ENCODE measurements around the gene KPNB1.

KPNB1 gene

GRCh38 chr17:47698749-47699535, 49.2 kb downstream of the KPNB1 start:
- peak; percentile 48 for DNase-seq

- DNase-seq, result no peak
Observed at GRCh38 chr17:47699536-47699840, 49.8 kb downstream of the KPNB1 start.

DNA sequence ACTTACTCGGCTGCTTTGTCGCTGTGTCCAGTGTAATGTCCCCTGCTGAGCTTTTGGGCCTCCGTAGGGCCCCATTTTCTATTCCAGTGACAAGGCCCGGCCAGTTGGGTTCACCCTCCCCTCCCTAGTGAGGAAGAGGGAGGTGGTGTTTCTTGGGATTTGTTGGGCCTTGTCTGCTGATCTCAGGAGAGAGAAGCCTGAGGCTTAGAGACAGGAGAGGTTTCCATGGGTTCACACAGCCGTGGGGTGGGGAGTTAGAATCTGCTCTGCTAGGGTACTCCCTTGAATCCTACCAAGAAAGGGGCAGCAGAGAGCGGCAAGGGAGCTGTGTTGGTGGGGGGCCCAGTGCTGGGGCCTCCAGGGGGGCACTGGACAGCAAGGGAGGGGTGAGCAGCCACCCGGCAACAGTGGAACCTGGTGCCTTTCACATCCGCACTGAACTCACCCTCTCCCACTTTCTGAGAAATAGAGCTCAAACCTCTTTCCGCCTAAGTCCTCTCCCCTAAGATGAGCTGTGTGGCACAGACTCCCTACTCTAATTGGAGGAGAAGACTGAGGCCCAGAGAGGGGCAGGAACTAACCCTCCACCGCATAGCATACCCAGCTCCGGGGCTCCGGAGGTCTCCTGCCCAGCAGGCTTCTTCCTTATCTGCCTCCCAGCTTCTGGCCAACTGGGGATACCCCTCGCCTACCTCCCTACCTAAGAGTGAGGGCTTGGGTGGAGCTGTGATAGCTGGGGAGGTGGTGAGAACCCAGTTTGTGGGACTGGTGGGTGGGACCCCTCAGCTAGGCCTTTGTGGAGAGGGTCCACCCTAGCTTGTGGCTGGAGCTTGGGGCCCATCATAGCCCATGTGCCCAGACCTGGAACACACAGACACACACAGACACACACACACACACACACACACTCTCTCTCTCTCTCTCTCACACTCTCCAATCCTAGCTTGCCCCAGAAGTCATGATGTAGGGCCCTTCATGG, 51.0 kb downstream of the KPNB1 start:
- no peak for DNase-seq

- no peak for DNase-seq
Observed at GRCh38 chr17:47701608-47702007, 51.9 kb downstream of the KPNB1 start.

DNA sequence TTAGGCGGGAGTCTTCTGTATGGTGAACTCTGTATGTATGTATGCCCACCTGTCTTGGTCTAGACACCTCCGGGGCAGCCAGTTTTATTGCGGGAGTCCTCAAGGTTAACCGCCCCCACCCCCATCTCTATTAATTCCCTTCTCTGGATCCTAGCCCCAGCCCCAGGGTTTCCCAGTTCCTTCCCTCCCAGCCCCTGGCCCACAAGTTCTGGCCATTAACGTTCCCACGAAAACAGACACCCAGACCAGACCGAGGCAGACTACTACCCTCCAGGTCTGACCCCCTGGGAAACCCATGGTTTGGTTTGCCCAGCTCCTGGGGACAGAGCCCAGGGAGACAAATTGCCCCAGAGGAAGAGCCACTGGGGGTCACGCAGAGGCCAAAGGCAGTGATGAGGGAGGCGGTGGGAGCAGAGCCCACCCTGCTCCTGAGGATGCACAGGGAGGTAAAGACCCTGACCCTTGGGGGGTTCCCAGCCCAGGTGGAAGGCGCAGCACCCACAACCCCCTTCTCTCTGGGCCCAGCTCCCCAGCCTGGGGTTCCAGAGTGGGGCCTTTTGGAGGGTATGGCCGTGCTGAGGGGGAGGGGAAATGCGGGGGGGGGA, 52.8 kb downstream of the KPNB1 start:
- DNase-seq, result no peak

- DNase-seq, result no peak
Observed at GRCh38 chr17:47703191-47703591, 53.5 kb downstream of the KPNB1 start.

GRCh38 chr17:47703671-47704070, 54.0 kb downstream of the KPNB1 start:
- no peak for DNase-seq

GRCh38 chr17:47704116-47704515, 54.4 kb downstream of the KPNB1 start:
- no peak for DNase-seq

GRCh38 chr17:47704736-47705135, 55.0 kb downstream of the KPNB1 start:
- DNase-seq, result no peak

DNA sequence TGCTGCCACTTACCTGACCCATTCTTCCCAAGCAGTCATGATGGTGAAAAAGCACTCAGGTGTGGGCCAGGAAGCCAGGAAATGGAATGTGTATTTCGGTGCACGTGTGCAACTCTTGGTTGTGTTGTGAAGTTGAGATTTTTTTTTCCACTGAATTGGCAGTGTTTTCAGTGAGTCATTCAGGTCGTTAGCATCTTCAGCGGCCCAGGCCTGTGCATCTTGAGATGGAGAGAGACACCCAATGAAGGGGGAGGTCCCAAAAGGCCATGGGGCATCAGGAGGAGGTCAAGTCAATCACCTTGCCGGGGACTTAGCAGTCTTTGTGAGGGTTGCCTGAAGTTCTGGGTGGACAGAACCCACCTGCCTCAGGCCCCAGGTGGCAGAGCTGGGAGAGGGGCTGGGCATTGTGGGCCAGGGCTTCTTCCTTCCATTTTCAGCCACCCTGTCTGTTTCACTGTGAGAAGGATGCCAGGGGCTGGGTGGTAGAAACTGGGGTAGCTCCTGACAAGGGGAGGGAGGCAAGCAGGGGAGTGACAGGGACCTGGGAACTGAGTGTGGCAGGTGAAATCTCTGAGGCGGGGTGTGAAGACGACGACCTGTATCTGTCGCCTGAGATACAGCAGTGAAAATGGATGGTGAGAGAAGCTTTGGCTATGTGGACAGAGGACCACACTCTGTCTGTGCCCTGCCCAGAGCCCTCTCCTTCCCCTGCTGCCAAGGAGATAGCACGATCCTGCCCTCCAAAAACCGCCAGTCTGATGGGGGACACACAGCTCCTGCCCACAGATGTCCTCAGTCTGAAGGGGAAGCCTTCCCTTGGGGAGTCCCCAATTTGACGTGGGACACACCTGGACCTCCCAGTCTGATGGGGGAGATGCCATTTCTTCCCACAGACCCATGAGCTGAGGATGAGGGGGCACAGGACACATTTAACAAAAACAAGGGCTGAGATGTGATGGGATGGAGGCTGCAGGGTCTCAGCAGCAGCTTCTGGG, 56.1 kb downstream of the KPNB1 start:
- DNase-seq, result no peak

GRCh38 chr17:47707056-47707804, 57.5 kb downstream of the KPNB1 start:
- no peak for DNase-seq

DNA sequence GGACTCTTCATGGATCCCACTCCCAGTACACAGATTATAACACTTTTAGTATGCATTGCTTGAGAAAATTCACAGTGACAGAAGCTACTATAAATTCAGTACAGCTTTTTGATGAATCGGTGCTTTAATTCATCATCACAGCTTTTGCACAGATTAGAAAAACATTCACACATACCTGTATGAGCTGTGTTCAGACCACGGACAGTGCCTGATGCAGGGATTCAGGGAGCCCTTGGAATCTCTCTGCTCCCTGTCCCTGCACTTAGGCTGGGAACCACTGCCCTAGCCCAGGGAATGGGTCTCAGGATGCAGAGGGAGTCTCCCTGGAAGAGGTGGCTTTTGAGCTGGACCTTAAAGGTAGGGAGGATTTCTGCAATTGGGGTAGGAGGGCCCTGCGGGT, 58.2 kb downstream of the KPNB1 start:
- no peak for DNase-seq

DNA sequence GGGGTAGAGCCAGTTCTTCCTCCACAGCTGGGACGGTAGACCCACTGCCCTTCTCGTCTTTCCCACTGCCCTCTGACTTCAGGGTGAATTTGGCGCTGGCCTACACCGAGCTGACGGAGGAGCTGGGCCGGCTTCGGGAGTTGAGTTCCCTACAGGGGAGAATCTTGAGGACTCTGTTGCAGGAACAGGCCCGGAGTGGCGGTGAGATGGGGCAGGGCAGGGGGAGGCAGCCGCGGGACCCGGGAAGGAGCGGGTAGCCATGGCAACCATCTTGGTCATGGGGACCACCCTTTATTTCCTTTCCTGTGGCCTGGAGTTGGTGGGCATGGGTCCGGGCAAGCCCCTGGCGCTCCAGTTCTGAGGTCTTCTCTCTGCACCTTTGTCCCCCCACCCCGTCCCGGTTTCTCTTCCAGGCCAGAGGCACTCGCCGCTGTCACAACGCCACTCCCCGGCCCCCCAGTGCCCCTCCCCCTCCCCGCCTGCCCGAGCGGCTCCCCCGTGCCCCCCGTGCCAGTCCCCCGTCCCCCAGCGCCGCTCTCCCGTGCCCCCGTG, 58.7 kb downstream of the KPNB1 start:
- DNase-seq, result no peak

- DNase-seq, result no peak
Observed at GRCh38 chr17:47708864-47709541, 59.3 kb downstream of the KPNB1 start.

DNA sequence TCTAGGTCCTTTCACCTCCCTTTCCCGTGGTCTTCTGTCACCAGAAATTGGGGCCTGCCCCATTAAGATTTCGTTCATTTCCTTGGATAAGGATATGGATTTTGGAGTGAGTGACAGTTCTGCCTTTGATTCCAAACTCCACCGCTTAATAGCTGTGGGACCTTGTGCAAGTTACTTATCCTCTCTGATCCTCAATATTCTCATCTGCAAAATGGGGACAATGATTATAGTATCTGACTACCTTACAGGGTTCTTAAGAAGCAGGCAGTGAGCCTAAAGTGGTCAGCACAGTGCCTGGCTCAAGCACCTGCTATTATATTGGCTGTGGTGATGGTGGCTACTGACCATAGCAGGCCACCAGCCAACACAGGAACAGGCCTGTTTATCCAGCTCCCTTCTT, 59.9 kb downstream of the KPNB1 start:
- DNase-seq, result no peak

- no peak for DNase-seq
Observed at GRCh38 chr17:47711366-47712099, 61.8 kb downstream of the KPNB1 start.

GRCh38 chr17:47712330-47713023, 62.8 kb downstream of the KPNB1 start:
- no peak for DNase-seq

DNA sequence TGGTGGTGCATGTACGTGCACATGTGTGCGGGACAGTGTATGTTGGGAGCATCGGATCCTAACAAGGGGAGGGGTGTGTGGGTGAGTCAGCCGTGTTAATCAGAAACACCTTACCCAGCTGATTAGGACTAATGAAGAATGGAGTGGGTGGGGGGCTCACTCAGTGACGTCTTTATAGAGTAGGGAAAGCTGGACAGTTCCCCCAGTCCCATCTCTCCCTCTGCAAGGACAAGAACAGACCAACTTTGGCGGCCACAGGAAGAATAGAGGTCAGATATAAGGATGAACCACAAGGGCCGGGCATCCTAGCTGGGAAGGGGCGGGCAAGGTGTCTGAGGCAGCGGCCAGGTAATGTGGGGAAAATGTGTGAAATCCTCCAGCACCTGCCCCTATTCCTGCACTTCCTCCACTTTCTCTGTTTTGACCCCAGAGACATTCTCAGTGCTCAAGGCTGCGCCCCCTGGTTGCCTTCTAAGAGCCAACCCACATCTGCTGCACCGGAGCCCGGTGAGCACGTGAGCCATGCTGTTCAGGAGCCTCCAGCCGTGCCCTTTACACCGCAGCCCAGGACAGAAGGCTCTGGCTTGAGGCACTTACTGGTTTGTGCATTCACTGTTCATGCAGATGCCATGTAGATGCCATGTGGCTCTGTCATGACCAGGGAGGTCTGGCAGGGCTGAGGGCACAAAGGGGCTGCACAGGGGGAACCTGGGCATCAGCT, 64.4 kb downstream of the KPNB1 start:
- DNase-seq, result no peak
